Measurements from ENCODE around the gene TXNRD1.

Gene TXNRD1

DNA sequence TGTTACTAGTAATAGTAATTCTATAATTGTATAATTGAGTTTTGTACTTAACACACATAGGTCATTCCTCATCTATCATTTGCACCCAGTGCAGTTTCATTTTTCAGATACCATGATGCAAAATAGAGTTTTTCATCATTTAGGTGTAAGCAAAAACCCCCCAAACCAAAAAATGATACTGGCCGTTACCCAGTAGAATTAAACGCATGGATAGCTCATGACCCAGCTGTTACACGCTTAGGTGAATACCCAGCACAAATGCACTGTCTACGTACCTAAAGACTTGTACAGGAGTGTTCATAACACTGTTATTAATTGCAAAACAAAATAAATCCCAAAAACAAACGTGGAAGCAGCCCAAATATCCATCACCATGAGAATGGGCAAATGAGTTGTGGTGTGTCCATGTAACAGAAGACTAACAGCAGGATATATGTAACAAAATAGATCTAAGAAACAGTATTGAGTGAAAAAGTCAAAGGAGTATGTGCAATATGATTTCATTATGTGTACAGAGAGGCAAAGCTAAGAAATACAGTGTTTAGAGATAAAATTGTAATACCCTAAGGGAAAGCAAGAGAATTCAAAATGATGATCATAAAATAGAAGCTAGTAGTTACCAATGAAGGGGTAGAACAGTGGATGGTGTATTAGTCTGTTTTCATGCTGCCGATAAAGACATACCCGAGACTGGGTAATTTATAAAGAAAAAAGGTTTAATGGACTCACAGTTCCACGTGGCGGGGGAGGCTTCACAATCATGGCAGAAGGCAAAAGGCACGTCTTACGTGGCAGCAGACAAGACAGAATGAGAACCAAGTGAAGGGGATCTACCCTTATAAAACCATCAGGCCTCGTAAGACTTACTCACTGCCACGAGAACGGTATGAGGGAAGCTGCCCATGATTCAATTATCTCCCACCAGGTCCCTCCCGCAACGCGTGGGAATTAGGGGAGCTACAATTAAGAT is 137.7 kb downstream of the TXNRD1 start:
- DNase-seq: no peak

DNA sequence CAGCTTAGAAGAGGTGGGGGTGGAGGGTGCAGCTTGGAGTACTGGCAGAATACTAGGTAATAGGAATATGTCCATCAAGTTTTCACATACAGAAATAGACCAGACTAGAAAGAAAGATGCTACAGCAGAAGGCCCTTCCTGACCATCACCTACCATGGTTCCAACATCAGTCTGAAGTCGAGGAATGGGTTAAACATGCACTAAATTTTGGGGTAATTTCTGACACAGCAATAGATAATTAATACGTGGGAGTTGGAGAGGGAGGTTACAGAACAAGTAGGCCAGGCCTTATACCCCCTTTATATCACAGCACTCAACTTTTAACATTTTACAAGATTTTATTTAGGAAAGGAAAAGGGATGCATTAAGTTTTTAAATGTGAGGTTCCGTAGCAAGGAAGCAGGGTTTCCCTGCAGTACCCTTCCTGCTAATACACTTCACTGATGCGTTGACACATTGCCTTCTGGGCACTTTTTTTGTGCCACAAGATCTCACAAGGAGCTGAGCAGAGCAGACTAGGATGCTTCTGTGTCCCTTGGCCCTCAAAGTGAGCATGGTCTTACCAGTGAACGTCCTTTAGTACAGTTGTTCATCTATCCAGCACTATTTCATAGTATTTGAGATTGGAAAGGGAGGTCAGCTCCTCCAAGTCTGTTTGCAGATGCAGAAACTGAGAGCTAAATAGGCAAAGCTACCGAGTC is 138.7 kb downstream of the TXNRD1 start:
- no peak for DNase-seq

DNA sequence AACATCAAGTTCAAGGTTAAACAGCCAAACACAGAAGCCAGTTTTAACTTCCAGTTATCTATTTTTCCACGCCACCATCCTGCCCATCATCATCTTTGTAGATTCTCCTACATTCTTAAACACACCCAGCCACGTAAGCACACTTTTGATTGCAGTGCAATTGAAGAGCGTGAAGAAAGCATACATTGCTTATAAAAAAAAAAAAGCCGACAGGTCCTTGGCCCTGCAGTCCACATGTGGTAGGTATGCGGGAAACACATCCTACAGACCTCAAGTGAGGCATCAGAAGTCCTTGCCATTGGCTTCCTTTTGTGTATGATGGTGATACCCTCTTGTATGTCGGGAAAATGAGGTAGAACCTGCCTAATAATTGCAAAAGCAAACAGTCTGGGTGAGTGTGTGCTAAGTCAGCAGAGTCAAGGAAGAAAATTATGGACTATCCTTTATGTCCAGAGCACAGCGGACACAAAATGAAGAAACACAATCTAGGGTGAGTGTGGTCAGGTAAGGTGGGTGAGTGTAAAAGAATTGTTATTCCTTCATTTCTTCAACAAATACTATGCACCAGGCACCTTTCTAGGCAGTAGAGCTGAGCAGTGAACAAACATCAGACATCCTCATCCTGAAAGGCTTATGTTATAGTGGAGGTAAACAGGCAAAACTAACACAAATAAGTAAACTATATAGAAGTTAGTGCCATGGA is 139.4 kb downstream of the TXNRD1 start:
- DNase-seq: no peak

DNA sequence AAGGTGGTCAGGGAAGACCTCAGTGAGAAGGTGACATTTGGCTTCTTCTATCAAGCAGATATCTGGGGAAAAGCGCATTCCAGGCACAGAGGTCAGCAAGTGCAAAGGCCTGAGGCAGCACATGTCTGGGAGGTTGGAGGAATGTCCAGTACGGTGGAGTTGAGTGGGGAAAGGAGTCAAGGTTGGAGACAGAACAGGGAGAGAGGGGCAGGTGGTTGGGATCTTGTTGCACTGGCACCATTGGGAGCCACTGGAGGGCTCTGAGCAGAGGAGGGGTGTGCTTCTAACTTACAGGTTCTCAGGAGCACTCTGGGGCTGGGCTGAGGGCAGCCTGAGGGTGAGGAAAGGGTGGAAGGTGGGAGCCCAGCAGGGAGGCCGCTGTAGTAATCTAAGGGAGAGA is 140.1 kb downstream of the TXNRD1 start:
- no peak for DNase-seq

DNA sequence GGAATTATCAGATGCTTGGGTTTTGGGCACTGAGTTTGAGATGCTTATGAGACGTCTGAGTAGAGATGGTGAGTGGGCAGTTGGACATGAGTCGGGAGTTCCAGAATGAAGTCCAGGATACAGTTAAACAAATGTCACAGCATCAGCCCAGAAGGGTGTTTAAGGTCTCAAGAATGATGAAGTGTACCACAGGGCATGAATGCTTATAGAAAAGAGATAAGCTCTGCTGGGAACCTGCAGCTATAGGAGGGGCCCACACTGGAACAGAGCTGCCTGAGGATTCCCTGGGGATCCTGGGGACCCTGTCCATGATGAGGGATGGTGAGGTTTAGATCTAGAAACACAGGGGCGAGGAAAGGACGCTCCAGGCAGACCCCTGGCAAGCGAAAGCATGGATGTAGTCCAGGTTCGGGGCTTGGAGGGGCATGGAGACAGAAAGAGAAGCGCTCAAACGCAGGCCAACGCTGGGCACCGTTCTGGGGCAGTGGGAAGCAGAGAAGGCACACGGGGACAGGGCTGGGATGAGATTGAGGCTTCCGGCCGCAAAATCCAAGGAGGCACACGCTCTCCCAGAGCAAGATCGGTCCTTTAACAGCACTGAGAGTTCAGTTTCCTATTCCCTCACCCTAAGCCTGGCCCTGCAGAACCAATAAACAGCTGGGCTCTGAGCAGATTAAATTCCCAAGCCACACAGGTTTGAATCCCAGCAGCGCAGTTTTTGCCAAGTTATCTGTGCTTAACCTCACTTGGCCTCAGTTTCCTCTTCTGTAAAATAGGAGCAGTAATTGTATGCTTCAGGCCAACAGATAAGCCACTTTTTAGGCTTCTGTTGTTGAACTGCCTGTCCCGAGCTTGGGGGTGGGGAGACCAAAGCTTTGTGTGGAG is 140.9 kb downstream of the TXNRD1 start:
- DNase-seq: no peak

DNA sequence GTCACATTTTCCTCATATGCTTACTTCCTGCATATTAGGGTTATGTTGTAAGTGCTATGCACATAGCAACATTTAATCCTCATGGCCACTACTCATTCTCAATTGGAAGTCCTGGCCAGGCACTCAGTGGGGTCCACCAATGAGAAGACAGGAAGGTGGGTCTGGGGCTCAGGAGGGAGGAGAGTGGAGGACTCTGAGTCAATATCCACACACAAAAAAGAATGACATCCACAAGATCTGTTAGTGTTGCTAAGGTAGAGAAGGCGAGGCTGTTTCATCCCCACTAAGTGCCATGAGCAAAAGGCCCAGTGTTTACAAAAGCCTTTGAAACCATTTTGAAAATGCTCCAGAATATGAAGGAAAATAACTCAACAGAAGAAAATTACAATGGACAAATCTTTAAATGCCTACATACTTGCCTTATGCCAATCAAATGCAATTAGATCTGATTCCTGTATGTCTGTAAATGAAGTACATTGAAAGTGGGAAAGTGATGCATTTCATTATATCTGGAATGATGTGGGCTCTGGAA is 141.9 kb downstream of the TXNRD1 start:
- no peak for DNase-seq

DNA sequence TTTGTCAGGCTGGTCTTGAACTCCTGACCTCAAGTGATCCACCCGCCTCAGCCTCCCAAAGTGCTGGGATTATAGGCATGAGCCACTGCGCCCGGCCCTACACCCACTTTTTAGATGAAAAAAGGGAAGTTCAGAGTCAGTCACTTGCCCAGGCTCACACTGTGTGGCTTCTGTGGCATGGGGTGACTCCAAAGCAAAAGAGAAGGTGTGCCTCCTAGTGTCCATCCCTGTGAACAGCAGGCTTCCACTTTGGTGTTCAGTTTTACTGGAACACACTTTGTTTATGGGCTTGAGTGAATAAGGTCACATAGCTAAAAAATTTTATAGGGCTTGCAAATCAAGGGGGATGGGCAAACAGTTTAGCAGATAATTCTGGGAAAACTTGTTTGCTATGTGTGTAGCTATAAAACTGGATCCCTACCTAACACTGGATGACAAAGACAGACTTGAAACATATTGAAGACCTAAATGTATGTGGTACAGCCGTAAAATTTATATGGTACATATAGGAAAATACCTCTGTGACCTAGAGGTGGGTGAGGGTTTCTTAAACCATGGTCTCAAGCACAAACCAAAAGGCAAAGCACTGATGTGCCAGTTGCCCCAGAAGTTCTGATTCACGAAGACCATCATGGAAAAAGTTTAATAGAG is 142.9 kb downstream of the TXNRD1 start:
- DNase-seq: peak; percentile 14

DNA sequence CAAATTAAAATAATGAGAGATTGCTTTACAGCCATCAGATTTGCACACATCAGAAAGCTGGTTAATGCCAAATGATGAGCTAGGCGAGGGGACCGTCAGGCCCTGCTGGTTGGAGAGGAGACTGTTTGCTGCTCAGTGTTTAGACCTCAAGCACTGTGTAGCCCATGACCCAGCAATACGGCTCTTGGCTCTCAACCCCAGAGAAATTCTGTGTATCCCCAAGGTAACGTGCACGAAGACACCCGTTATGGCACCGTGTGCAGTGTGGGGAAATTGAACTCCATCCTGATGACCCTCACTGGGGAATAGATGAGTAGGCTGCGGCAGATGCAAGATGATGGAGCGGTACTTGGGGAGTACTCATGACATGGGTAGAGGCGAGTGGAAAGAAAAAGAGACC is 143.6 kb downstream of the TXNRD1 start:
- no peak for DNase-seq

DNA sequence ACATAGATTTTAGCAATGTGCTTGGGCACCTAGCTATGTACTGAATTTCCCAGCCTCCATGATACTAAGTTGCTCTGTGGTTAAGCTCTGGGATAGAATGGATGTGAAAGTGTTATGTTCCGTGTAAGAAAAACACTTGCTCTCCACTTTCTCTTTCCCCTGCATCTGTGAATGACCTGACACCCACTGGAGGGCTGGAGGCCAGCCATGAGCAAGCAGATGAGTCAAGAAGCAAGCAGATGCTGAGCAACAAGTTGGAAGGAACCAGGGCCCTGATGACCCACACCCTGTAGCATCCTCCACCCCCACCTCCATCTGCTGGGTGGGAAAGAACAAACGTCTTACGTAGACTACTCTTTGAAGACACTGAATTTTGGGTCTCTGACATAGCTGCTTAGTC is 144.6 kb downstream of the TXNRD1 start:
- no peak for DNase-seq

DNA sequence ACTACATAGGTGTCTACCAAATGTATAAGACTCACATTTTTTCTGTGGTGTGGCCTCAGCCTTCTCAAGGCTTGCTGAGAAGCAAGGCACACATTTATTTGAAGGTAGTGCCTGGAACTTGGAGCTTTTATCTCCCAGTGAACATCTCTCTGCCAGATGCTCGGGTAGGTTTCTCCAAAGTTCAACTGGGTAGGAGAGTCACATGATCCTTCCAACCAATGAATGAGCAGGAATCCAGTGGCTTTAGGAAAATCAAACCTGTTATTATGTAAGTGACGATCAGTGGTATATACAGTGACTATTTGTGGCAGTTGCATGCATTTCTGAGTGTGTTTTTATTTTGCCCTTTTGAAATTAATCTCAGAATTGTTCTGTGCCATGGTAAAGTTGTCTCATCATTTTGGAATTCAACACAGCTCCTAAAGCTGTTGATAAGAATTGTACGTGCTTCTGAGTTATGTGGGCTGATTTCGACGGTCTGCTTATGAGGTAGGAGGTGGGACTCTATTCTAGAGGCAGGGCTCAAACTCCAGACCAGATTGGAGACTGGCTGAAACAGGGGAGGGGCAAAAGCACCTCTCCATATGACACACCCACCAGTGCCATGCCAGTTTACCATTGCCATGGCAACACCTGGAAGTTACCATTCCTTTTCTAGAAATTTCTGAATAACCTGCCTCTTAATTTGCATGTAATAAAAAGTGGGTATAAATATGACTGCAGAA is 145.6 kb downstream of the TXNRD1 start:
- no peak for DNase-seq

DNA sequence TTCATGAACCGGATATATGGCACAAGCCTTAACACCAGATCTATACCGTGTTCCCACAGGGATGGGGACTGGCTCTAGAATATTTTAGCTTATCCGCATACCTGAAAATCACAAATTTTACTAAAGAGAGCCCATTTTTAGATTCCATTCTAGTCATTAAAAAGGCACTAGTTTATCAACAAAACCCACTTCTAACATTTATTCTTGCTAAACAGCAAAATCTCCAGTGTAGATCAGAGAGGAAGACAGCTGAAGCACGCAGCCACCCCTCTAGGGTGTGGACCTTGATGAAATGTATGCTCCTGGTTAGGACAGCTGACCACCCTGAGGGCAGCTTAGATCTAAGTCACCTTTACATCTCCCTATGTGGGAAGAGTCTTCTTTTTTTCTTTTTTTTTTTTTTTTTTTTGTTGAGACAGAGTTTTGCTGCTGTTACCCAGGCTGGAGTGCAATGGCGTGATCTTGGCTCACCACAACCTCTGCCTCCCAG is 150.4 kb downstream of the TXNRD1 start:
- DNase-seq: no peak

DNA sequence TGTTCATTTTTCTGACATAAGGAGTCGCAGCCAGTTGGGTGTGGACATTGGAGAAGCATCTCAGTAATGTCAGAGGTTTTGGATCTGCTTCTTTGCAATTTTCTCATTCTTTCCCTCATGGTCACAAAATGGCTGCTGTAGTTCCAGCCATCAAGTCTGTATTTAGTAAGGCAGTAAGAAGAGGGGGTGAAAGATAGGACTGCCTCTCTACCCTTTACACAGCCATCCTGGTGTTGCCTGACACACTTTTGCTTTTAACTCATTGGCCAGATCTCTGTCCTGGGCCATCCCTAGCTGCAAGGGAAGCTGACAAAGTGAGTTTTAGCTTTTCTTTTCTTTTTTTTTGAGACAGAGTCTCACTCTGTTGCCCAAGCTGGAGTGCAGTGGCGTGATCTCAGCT is 154.1 kb downstream of the TXNRD1 start:
- DNase-seq: no peak

DNA sequence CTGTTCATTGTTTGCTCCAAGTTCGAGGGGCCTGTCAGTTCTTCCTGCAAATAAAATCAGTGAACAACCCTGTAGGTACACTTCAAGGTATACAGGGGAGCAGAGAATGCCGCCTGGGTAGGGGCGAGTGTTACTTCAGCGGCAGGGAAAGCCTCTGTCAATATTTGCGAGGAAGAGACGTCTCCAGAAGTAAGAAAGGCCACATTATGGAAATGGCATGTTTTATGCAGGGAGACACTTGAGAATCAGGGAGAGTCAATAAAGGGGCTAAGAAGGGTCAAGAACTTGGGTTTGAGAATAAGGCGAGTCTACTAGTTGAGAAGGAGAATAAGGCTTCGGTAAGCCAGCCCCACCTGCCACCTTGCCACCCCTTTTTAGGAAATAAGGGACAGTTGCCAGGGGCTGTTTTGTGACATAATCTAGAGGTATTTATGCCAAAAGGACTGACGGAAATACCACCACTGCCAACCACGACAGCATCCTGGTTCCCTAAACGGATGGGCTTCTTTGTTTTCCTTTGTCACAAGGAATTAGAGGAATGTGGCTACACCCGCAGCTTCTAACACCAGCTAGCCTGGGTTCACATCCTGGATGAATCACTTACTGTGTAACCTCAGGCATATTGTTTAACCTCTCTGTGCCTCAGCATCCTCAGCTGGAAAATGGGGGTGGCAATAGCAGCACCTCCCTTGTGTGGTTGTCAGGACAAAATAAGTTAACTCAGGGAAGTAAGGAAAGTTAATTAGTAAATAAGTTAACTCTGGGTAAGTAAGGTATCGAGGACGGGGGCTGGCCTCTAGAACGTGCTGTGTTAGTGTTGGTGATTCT is 155.7 kb downstream of the TXNRD1 start:
- DNase-seq: no peak

DNA sequence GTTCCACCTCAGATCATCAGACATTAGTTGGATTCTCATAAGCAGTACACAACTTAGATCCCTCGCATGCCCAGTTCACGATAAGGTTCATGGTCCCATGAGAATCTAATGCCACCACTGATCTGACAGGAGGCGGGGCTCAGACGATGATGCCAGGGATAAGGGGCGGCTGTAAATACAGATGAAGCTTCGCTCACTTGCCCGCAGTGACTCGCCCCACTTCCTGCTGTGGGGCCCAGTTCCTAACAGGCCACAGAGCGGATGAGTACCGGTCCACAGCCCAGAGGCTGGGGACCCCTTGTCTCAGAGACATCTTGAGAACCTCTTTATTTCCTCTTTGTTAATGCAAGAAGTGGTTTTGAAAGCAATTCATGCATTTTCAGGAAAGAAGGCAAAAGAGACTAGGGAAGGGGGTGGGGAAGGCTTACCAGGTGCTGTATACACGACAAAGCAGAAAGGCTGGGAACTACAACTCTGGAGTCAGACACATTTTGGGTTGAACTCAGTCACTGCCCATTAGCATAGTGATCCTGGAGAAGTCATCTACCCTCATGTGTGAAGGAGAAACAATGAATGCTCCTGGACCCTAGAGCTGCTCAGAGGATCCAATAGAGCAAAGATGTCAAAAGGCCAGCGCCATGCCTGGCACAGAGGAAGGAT is 156.6 kb downstream of the TXNRD1 start:
- DNase-seq: no peak

DNA sequence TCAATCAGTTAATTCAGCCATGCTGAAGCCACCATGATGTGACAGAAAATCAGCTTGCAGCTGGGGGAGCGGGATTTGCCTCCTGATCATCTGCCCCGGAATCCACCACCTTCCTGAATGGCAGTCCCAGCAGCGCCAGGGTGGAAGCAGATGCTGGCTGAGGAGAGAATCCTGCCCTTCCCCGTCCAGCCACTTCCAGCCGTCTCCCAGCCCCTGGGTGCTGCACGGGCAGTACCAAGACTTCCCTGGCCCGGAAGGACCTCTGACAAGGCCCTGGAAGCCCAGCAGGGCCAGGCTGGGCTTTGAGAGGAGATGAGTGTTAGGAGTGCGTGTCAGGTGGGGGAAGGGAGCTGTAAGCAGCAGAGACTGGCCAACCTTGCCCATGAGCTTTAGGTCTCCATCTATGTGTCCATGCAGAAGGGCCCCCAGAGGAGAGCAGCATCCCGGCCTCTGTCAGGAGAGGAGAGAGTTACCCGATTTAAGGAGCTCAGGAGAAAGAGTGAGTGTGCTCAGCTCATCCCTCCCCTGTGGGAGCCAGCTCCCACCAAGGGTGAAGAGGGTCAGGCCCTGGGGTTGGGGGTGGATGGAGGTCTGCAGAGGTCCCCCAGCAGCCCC is 157.2 kb downstream of the TXNRD1 start:
- DNase-seq: no peak

DNA sequence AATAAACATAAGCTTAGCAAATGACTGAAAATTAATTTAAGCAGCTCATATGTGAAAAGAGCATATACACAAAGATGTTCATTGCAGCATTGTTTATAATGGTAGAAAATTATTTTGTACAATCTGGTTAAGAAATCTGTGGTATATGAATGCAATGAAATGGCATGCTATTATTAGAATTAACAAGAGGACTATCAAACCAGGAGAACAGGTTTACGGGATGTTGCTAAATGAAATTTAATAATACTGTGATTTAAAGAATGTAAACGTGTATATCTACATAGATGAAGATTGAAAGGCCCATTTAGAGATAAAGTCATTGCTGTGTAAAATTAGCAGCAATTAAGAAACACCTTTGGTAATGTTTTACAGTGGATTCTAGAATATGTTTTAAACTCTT is 158.5 kb downstream of the TXNRD1 start:
- DNase-seq: no peak

DNA sequence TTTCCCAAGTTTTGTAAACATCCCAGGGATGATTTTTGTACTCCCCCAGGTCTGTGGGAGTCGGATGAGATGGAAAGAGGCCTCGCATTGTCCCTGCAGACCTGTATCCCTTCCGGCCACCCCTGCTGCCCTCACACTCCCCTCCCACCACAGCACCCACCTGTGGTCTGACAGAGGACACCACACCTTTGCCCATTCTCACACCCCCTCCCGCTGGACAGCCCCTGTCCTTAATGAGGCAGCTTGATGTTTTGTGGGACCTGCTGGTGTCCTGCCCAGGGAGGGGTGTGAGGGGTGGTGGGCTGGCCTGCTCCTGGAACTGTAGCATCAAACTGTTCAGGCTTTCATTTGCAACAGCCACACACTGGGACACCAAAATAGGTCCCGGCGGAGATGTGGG is 159.2 kb downstream of the TXNRD1 start:
- DNase-seq: no peak

DNA sequence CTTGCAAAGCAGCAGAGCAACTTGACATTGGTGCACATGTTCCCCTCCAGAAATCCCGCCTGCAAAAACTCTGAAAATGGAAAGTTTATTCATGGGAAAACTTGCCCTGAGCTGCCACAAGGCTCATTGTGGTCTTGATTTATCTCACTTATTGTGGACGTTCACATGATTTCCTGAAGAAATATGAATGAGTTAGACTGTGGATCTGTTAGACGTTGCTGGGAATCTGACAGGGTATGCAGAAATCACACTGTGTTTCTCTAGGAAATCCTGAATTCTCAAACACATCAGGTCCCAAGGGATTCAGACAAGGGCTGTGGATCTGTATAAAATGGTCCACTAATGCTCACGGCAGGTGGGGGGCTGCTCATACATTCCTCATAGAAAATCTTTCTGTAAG is 160.2 kb downstream of the TXNRD1 start:
- no peak for DNase-seq
